ENCODE data around the gene SP7.

Gene SP7

GRCh38 chr12:53306826-53307225 lies 29.3 kb downstream of the SP7 start:
- Histone ChIP-seq H3K36me3 (ENCODE audit: low read depth) (peaks cover 71% of the 10 kb centered on the region), H3K27me3 (ENCODE audit: insufficient read depth, poor library complexity, severe bottlenecking) (no peaks in the 10 kb centered on the region), H3K4me1 (ENCODE audit: insufficient read depth, poor library complexity, severe bottlenecking) (no peaks in the 10 kb centered on the region), H3K27ac (ENCODE audit: poor library complexity, severe bottlenecking) (no peak overlapping the region), H3K4me3 (ENCODE audit: severe bottlenecking) (no peak overlapping the region), H3K9me3 (ENCODE audit: severe bottlenecking) (no peaks in the 10 kb centered on the region)
- no peak for TF ChIP-seq CTCF (IDR thresholded peaks at IDR 0.05; ENCODE audit: poor library complexity, severe bottlenecking)
- DNase-seq (ENCODE audit: low spot score) (no peak), ATAC-seq (ENCODE audit: low read depth) (no peak)

- ATAC-seq (ENCODE audit: low read depth) = no peak
- peaks cover 66% of the 10 kb centered on the region for H3K36me3 ChIP-seq (ENCODE audit: low read depth)
- no peaks in the 10 kb centered on the region for H3K27me3 ChIP-seq (ENCODE audit: insufficient read depth, poor library complexity, severe bottlenecking)
- no peak overlapping the region for H3K4me3 ChIP-seq (ENCODE audit: severe bottlenecking)
- no peaks in the 10 kb centered on the region for H3K9me3 ChIP-seq (ENCODE audit: severe bottlenecking)
- no peak for DNase-seq (ENCODE audit: low spot score)
- H3K27ac ChIP-seq (ENCODE audit: poor library complexity, severe bottlenecking) = no peak overlapping the region
- no peak for TF ChIP-seq CTCF (IDR thresholded peaks at IDR 0.05; ENCODE audit: poor library complexity, severe bottlenecking)
- H3K4me1 ChIP-seq (ENCODE audit: insufficient read depth, poor library complexity, severe bottlenecking) = peaks cover 11% of the 10 kb centered on the region
Measured at GRCh38 chr12:53302903-53303302, 33.3 kb downstream of the SP7 start.

- Histone ChIP-seq H3K27me3 (ENCODE audit: insufficient read depth, poor library complexity, severe bottlenecking) (no peaks in the 10 kb centered on the region), H3K27ac (ENCODE audit: poor library complexity, severe bottlenecking) (peak overlapping the region; percentile 50), H3K4me1 (ENCODE audit: insufficient read depth, poor library complexity, severe bottlenecking) (peaks cover 11% of the 10 kb centered on the region), H3K36me3 (ENCODE audit: low read depth) (peaks cover 56% of the 10 kb centered on the region), H3K4me3 (ENCODE audit: severe bottlenecking) (peak overlapping the region; percentile 56), H3K9me3 (ENCODE audit: severe bottlenecking) (no peaks in the 10 kb centered on the region)
- no peak for TF ChIP-seq CTCF (IDR thresholded peaks at IDR 0.05; ENCODE audit: poor library complexity, severe bottlenecking)
- no peak for DNase-seq (ENCODE audit: low spot score)
- no peak for ATAC-seq (ENCODE audit: low read depth)
Measured at GRCh38 chr12:53300187-53300586, 36.0 kb downstream of the SP7 start.

GRCh38 chr12:53299454-53300180 lies 36.5 kb downstream of the SP7 start, which contains the start of gene MYG1:
Gene MYG1 (plus strand): TSS chr12:53299695. CDS start chr12:53299738, 43 bp downstream.
- ATAC-seq (ENCODE audit: low read depth) (peak; percentile 80), DNase-seq (ENCODE audit: low spot score) (peak; percentile 84)
- Histone ChIP-seq H3K4me3 (ENCODE audit: severe bottlenecking) (peak within 1 kb of the TSS; percentile 56), H3K27ac (ENCODE audit: poor library complexity, severe bottlenecking) (peak within 1 kb of the TSS; percentile 50), H3K9me3 (ENCODE audit: severe bottlenecking) (no peaks in the 10 kb centered on the region), H3K4me1 (ENCODE audit: insufficient read depth, poor library complexity, severe bottlenecking) (peaks cover 11% of the 10 kb centered on the region), H3K27me3 (ENCODE audit: insufficient read depth, poor library complexity, severe bottlenecking) (no peaks in the 10 kb centered on the region), H3K36me3 (ENCODE audit: low read depth) (peaks cover 55% of the 10 kb centered on the region)
- no peak for TF ChIP-seq CTCF (IDR thresholded peaks at IDR 0.05; ENCODE audit: poor library complexity, severe bottlenecking)

- Histone ChIP-seq H3K36me3 (ENCODE audit: low read depth) (peaks cover 55% of the 10 kb centered on the region), H3K4me1 (ENCODE audit: insufficient read depth, poor library complexity, severe bottlenecking) (peaks cover 11% of the 10 kb centered on the region), H3K9me3 (ENCODE audit: severe bottlenecking) (no peaks in the 10 kb centered on the region), H3K4me3 (ENCODE audit: severe bottlenecking) (peak overlapping the region; percentile 56), H3K27me3 (ENCODE audit: insufficient read depth, poor library complexity, severe bottlenecking) (no peaks in the 10 kb centered on the region), H3K27ac (ENCODE audit: poor library complexity, severe bottlenecking) (peak overlapping the region; percentile 50)
- 0 out of 3 replicates have a peak, but pooled peaks have one; percentile 6 for ATAC-seq (ENCODE audit: low read depth)
- TF ChIP-seq CTCF (IDR thresholded peaks at IDR 0.05; ENCODE audit: poor library complexity, severe bottlenecking) = no peak
- no peak for DNase-seq (ENCODE audit: low spot score)
Measured at GRCh38 chr12:53299101-53299453, 37.1 kb downstream of the SP7 start.

Data from RWPE2 (cell line).